Measurements from ENCODE around the gene PLEKHM1.
"Not testable (repeated sequence)": the region's sequence is repeated elsewhere in the genome, so short reads cannot be mapped to it uniquely, and the experiment has no call there.

PLEKHM1 gene

GRCh38 chr17:45490615-45491433 lies at the start of gene PLEKHM1:
Gene PLEKHM1, minus strand, starts transcription at chr17:45490721. Its CDS starts 8,237 bp downstream, at chr17:45482484.
- peak; percentile 85 for DNase-seq

GRCh38 chr17:45538168-45538567 lies 47.6 kb upstream of the PLEKHM1 start:
- DNase-seq, result not testable (repeated sequence)

GRCh38 chr17:45506072-45506471 lies 15.6 kb upstream of the PLEKHM1 start:
- DNase-seq, result not testable (repeated sequence)

GRCh38 chr17:45505183-45505582 lies 14.7 kb upstream of the PLEKHM1 start:
- not testable (repeated sequence) for DNase-seq

- not testable (repeated sequence) for DNase-seq
These were observed 10.7 kb upstream of the PLEKHM1 start for GRCh38 chr17:45501092-45501707.

- DNase-seq, result not testable (repeated sequence)
These were observed 10.0 kb upstream of the PLEKHM1 start for GRCh38 chr17:45500478-45500877.

- not testable (repeated sequence) for DNase-seq
These were observed 8.7 kb upstream of the PLEKHM1 start for GRCh38 chr17:45499208-45499607.

- DNase-seq, result not testable (repeated sequence)
These were observed 7.9 kb upstream of the PLEKHM1 start for GRCh38 chr17:45498377-45498776.

GRCh38 chr17:45497449-45497848 lies 6.9 kb upstream of the PLEKHM1 start:
- DNase-seq, result not testable (repeated sequence)

- not testable (repeated sequence) for DNase-seq
These were observed 6.0 kb upstream of the PLEKHM1 start for GRCh38 chr17:45496507-45496906.

GRCh38 chr17:45494556-45494955 lies 4.0 kb upstream of the PLEKHM1 start:
- DNase-seq, result not testable (repeated sequence)

- DNase-seq, result not testable (repeated sequence)
These were observed 1.6 kb upstream of the PLEKHM1 start for GRCh38 chr17:45492156-45492555.

- not testable (repeated sequence) for DNase-seq
These were observed 323 bp downstream of the PLEKHM1 start for GRCh38 chr17:45490198-45490597.

GRCh38 chr17:45487704-45488103 lies 2.8 kb downstream of the PLEKHM1 start:
- DNase-seq, result peak; percentile 72

GRCh38 chr17:45483591-45484216 lies 6.8 kb downstream of the PLEKHM1 start:
- not testable (repeated sequence) for DNase-seq

GRCh38 chr17:45483177-45483576 lies 7.3 kb downstream of the PLEKHM1 start:
- not testable (repeated sequence) for DNase-seq

GRCh38 chr17:45482317-45482716 lies 8.2 kb downstream of the PLEKHM1 start:
- DNase-seq, result not testable (repeated sequence)

GRCh38 chr17:45475436-45475835 lies 15.1 kb downstream of the PLEKHM1 start:
- not testable (repeated sequence) for DNase-seq

GRCh38 chr17:45472249-45472648 lies 18.3 kb downstream of the PLEKHM1 start:
- DNase-seq, result not testable (repeated sequence)

GRCh38 chr17:45469204-45469563 lies 21.3 kb downstream of the PLEKHM1 start:
- DNase-seq, result not testable (repeated sequence)

- DNase-seq, result not testable (repeated sequence)
These were observed 22.0 kb downstream of the PLEKHM1 start for GRCh38 chr17:45468293-45469203.
